Activated T-cell treated with anti-CD3 and anti-CD28 coated beads, Interleukin-2, amount 50 U/mL, for 24 hours (primary cell): ENCODE results near the gene ACOX1.

Experiments used
- DNase-seq: peaks from one replicate; pipeline ENCODE4 v3.0.0-alpha.2; 2020
- H3K27ac Mint-ChIP-seq: 2 replicates; pipeline ENCODE4 v1.8.0; 2020; ENCODE audit warnings: mild to moderate bottlenecking, mixed read lengths
- H3K27me3 Mint-ChIP-seq: 2 replicates; pipeline ENCODE4 v1.8.0; 2020; ENCODE audit warnings: mixed read lengths
- H3K36me3 Mint-ChIP-seq: 2 replicates; pipeline ENCODE4 v1.8.0; 2020; ENCODE audit warnings: low read depth, mixed read lengths
- H3K4me1 Mint-ChIP-seq: 2 replicates; pipeline ENCODE4 v1.8.0; 2020; ENCODE audit warnings: low read depth, mixed read lengths
- H3K4me3 Mint-ChIP-seq: 2 replicates; pipeline ENCODE4 v1.8.0; 2020; ENCODE audit warnings: mild to moderate bottlenecking, moderate library complexity, mixed read lengths
- H3K9me3 Mint-ChIP-seq: 2 replicates; pipeline ENCODE4 v1.8.0; 2020; ENCODE audit warnings: mixed read lengths

ACOX1 gene

GRCh38 chr17:75978938-75979704, at the start of gene ACOX1, which contains the start of gene TEN1:
ACOX1 (minus strand) TSS chr17:75979166; CDS start chr17:75979073, 93 bp downstream.
TEN1 (plus strand) TSS chr17:75979240; CDS start chr17:75986193, 6,953 bp downstream.
- Mint-ChIP-seq H3K27ac (peak within 1 kb of the TSS; percentile 99), H3K36me3 (peaks cover 29% of the 10 kb centered on the region), H3K27me3 (no peaks in the 10 kb centered on the region), H3K4me1 (peaks cover 47% of the 10 kb centered on the region), H3K4me3 (peak within 1 kb of the TSS; percentile 97), H3K9me3 (no peaks in the 10 kb centered on the region)
- DNase-seq, result peak; percentile 96

GRCh38 chr17:76027159-76027839, 48.3 kb upstream of the ACOX1 start, which contains the start of gene EVPL:
EVPL (minus strand) TSS chr17:76027306; CDS start chr17:76027198, 108 bp downstream.
- no peaks in the 10 kb centered on the region for H3K27me3 Mint-ChIP-seq
- H3K4me3 Mint-ChIP-seq, result no peak within 1 kb of the TSS
- H3K4me1 Mint-ChIP-seq, result peaks cover 15% of the 10 kb centered on the region
- H3K27ac Mint-ChIP-seq, result no peak within 1 kb of the TSS
- no peak for DNase-seq
- no peaks in the 10 kb centered on the region for H3K36me3 Mint-ChIP-seq
- H3K9me3 Mint-ChIP-seq, result no peaks in the 10 kb centered on the region

- no peaks in the 10 kb centered on the region for H3K9me3 Mint-ChIP-seq
- peaks cover 15% of the 10 kb centered on the region for H3K4me1 Mint-ChIP-seq
- H3K4me3 Mint-ChIP-seq, result no peak overlapping the region
- no peaks in the 10 kb centered on the region for H3K27me3 Mint-ChIP-seq
- no peak overlapping the region for H3K27ac Mint-ChIP-seq
- no peaks in the 10 kb centered on the region for H3K36me3 Mint-ChIP-seq
- no peak for DNase-seq
Observed at GRCh38 chr17:76026714-76027158, 47.8 kb upstream of the ACOX1 start.

- no peak for DNase-seq
- Mint-ChIP-seq H3K27ac (no peak overlapping the region), H3K4me1 (peaks cover 15% of the 10 kb centered on the region), H3K27me3 (no peaks in the 10 kb centered on the region), H3K36me3 (no peaks in the 10 kb centered on the region), H3K4me3 (no peak overlapping the region), H3K9me3 (no peaks in the 10 kb centered on the region)
Observed at GRCh38 chr17:76025294-76025693, 46.3 kb upstream of the ACOX1 start.

GRCh38 chr17:76024353-76024752, 45.4 kb upstream of the ACOX1 start:
- Mint-ChIP-seq H3K27me3 (no peaks in the 10 kb centered on the region), H3K36me3 (no peaks in the 10 kb centered on the region), H3K4me3 (no peak overlapping the region), H3K4me1 (peaks cover 8% of the 10 kb centered on the region), H3K9me3 (no peaks in the 10 kb centered on the region), H3K27ac (no peak overlapping the region)
- no peak for DNase-seq

- Mint-ChIP-seq H3K9me3 (no peaks in the 10 kb centered on the region), H3K4me3 (no peak overlapping the region), H3K27me3 (no peaks in the 10 kb centered on the region), H3K27ac (no peak overlapping the region), H3K4me1 (peaks cover 3% of the 10 kb centered on the region), H3K36me3 (no peaks in the 10 kb centered on the region)
- no peak for DNase-seq
Observed at GRCh38 chr17:76023900-76024237, 44.9 kb upstream of the ACOX1 start.

GRCh38 chr17:76022973-76023899, 44.3 kb upstream of the ACOX1 start:
- DNase-seq, result no peak
- Mint-ChIP-seq H3K36me3 (no peaks in the 10 kb centered on the region), H3K4me1 (no peaks in the 10 kb centered on the region), H3K27ac (peak overlapping the region; percentile 70), H3K27me3 (no peaks in the 10 kb centered on the region), H3K9me3 (no peaks in the 10 kb centered on the region), H3K4me3 (no peak overlapping the region)

GRCh38 chr17:76022285-76022684, 43.3 kb upstream of the ACOX1 start:
- Mint-ChIP-seq H3K27me3 (no peaks in the 10 kb centered on the region), H3K9me3 (no peaks in the 10 kb centered on the region), H3K4me1 (no peaks in the 10 kb centered on the region), H3K4me3 (no peak overlapping the region), H3K36me3 (no peaks in the 10 kb centered on the region), H3K27ac (no peak overlapping the region)
- no peak for DNase-seq

GRCh38 chr17:76019833-76020467, 41.0 kb upstream of the ACOX1 start:
- no peaks in the 10 kb centered on the region for H3K27me3 Mint-ChIP-seq
- H3K4me1 Mint-ChIP-seq, result no peaks in the 10 kb centered on the region
- H3K36me3 Mint-ChIP-seq, result no peaks in the 10 kb centered on the region
- DNase-seq, result no peak
- H3K27ac Mint-ChIP-seq, result no peak overlapping the region
- H3K4me3 Mint-ChIP-seq, result no peak overlapping the region
- no peaks in the 10 kb centered on the region for H3K9me3 Mint-ChIP-seq

- H3K4me3 Mint-ChIP-seq, result no peak overlapping the region
- H3K27me3 Mint-ChIP-seq, result no peaks in the 10 kb centered on the region
- H3K27ac Mint-ChIP-seq, result no peak overlapping the region
Observed at GRCh38 chr17:76018801-76019200, 39.8 kb upstream of the ACOX1 start.

GRCh38 chr17:76018340-76018680, 39.3 kb upstream of the ACOX1 start:
- Mint-ChIP-seq H3K36me3 (no peaks in the 10 kb centered on the region), H3K9me3 (no peaks in the 10 kb centered on the region), H3K4me1 (peaks cover 6% of the 10 kb centered on the region), H3K4me3 (no peak overlapping the region), H3K27me3 (no peaks in the 10 kb centered on the region), H3K27ac (no peak overlapping the region)
- no peak for DNase-seq

More at GRCh38 chr17:76018801-76019200, 39.8 kb upstream of the ACOX1 start:
- H3K9me3 Mint-ChIP-seq, result no peaks in the 10 kb centered on the region
- no peaks in the 10 kb centered on the region for H3K36me3 Mint-ChIP-seq
- DNase-seq, result no peak
- H3K4me1 Mint-ChIP-seq, result peaks cover 6% of the 10 kb centered on the region

GRCh38 chr17:76017481-76018339, 38.7 kb upstream of the ACOX1 start:
- Mint-ChIP-seq H3K4me3 (no peak overlapping the region), H3K4me1 (peaks cover 6% of the 10 kb centered on the region), H3K9me3 (no peaks in the 10 kb centered on the region), H3K36me3 (no peaks in the 10 kb centered on the region), H3K27ac (no peak overlapping the region), H3K27me3 (no peaks in the 10 kb centered on the region)
- no peak for DNase-seq

- H3K36me3 Mint-ChIP-seq, result no peaks in the 10 kb centered on the region
- H3K27ac Mint-ChIP-seq, result no peak overlapping the region
- H3K9me3 Mint-ChIP-seq, result no peaks in the 10 kb centered on the region
- no peak overlapping the region for H3K4me3 Mint-ChIP-seq
- peaks cover 6% of the 10 kb centered on the region for H3K4me1 Mint-ChIP-seq
- H3K27me3 Mint-ChIP-seq, result no peaks in the 10 kb centered on the region
- DNase-seq, result no peak
Observed at GRCh38 chr17:76014925-76015261, 35.9 kb upstream of the ACOX1 start.
